Endothelial cell of umbilical vein (primary cell): ENCODE data around the gene CCDC180.

Experiments
- EZH2 ChIP-seq: IDR thresholded peaks from 2 replicates; pipeline ENCODE4 v1.6.1; 2012; ENCODE audit warnings: borderline replicate concordance, low read depth, mild to moderate bottlenecking, moderate library complexity, low read length, inconsistent platforms; ENCODE audit not compliant: severe bottlenecking
- JUN ChIP-seq: IDR thresholded peaks from 2 replicates; pipeline ENCODE4 v1.6.1; 2011; ENCODE audit warnings: borderline replicate concordance, low read depth; ENCODE audit not compliant: insufficient read length, insufficient read depth
- POLR2A ChIP-seq: IDR thresholded peaks from 2 replicates; pipeline ENCODE4 v1.6.1; 2012; ENCODE audit warnings: low read depth, mild to moderate bottlenecking, control low read depth, low read length
- POLR2AphosphoS5 ChIP-seq: IDR thresholded peaks from 2 replicates; pipeline ENCODE4 v1.6.1; 2012; ENCODE audit warnings: low read depth, mild to moderate bottlenecking, control low read depth, low read length, moderate library complexity; ENCODE audit not compliant: insufficient read depth
- TF ChIP-seq, protein P1 (sequence below): IDR thresholded peaks from 2 replicates; pipeline ENCODE4 v1.6.1; 2011; ENCODE audit not compliant: insufficient read depth, insufficient read length
- TF ChIP-seq, protein P2 (sequence below), 2 donors: IDR thresholded peaks; 1 replicate in 1 of 2; 2 replicates in 1 of 2; pipeline ENCODE4 v1.5.1; 2011; ENCODE audit warnings: low read length in 2 of 2, mild to moderate bottlenecking in 2 of 2, moderate library complexity in 2 of 2, control low read depth in 1 of 2, inconsistent platforms in 1 of 2, low read depth in 1 of 2; ENCODE audit not compliant: insufficient read depth in 1 of 2; ENCODE audit errors: extremely low read depth in 1 of 2

GRCh38 chr9:97314503-97314902, 7.0 kb downstream of the CCDC180 start:
- TF ChIP-seq POLR2A (no peak), POLR2AphosphoS5 (no peak), EZH2 (no peak), JUN (no peak)
- TF ChIP-seq, protein P1, sequence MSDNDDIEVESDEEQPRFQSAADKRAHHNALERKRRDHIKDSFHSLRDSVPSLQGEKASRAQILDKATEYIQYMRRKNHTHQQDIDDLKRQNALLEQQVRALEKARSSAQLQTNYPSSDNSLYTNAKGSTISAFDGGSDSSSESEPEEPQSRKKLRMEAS: no peak
- TF ChIP-seq, protein P2, sequence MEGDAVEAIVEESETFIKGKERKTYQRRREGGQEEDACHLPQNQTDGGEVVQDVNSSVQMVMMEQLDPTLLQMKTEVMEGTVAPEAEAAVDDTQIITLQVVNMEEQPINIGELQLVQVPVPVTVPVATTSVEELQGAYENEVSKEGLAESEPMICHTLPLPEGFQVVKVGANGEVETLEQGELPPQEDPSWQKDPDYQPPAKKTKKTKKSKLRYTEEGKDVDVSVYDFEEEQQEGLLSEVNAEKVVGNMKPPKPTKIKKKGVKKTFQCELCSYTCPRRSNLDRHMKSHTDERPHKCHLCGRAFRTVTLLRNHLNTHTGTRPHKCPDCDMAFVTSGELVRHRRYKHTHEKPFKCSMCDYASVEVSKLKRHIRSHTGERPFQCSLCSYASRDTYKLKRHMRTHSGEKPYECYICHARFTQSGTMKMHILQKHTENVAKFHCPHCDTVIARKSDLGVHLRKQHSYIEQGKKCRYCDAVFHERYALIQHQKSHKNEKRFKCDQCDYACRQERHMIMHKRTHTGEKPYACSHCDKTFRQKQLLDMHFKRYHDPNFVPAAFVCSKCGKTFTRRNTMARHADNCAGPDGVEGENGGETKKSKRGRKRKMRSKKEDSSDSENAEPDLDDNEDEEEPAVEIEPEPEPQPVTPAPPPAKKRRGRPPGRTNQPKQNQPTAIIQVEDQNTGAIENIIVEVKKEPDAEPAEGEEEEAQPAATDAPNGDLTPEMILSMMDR (IDR thresholded peaks at IDR 0.05; ENCODE audit: extremely low read depth in 1 of 2, insufficient read depth in 1 of 2, low read depth in 1 of 2, low read length in 2 of 2): no peak
